Mesothelial cell of epicardium (in vitro differentiated cells): ENCODE results near the gene THUMPD3. TPM values are rescaled to one million over a fixed set of nuclear protein-coding genes. Genes with fewer than 3 reads are reported as not detected.

Experiments
- DNase-seq, 2 experiments: peaks; one replicate each; pipeline ENCODE4 v3.0.0; 2021; ENCODE audit warnings: low spot score in 2 of 2; ENCODE audit not compliant: unreplicated experiment in 2 of 2
- H3K27ac Mint-ChIP-seq: 2 replicates; pipeline ENCODE4 v1.8.0; 2021; ENCODE audit warnings: mixed read lengths
- H3K27me3 Mint-ChIP-seq: 2 replicates; pipeline ENCODE4 v1.8.0; 2021; ENCODE audit warnings: low read depth, mixed read lengths
- H3K36me3 Mint-ChIP-seq: 2 replicates; pipeline ENCODE4 v1.8.0; 2021; ENCODE audit warnings: mixed read lengths
- H3K4me1 Mint-ChIP-seq: 2 replicates; pipeline ENCODE4 v1.8.0; 2021; ENCODE audit warnings: mixed read lengths
- H3K4me3 Mint-ChIP-seq: 2 replicates; pipeline ENCODE4 v1.8.0; 2021; ENCODE audit warnings: mild to moderate bottlenecking, moderate library complexity, mixed read lengths
- H3K9me3 Mint-ChIP-seq: 2 replicates; pipeline ENCODE4 v1.8.0; 2021; ENCODE audit warnings: mixed read lengths
- total RNA-seq: library from RNA; stranded (reverse); gene quantifications from 3 replicates; pipeline ENCODE4 v1.2.1, GENCODE V29; 2021
- TF ChIP-seq, protein P1 (sequence below): fragments of 200-600 bp; sonication (generic); IDR thresholded peaks from one replicate; pipeline ENCODE4 v1.5.0; 2021; ENCODE audit warnings: antibody characterized with exemption; ENCODE audit not compliant: unreplicated experiment

THUMPD3 gene
- 62.1 to 72.7 TPM (median 63.2 TPM) in 3 replicates for total RNA-seq

- TF ChIP-seq, protein P1, sequence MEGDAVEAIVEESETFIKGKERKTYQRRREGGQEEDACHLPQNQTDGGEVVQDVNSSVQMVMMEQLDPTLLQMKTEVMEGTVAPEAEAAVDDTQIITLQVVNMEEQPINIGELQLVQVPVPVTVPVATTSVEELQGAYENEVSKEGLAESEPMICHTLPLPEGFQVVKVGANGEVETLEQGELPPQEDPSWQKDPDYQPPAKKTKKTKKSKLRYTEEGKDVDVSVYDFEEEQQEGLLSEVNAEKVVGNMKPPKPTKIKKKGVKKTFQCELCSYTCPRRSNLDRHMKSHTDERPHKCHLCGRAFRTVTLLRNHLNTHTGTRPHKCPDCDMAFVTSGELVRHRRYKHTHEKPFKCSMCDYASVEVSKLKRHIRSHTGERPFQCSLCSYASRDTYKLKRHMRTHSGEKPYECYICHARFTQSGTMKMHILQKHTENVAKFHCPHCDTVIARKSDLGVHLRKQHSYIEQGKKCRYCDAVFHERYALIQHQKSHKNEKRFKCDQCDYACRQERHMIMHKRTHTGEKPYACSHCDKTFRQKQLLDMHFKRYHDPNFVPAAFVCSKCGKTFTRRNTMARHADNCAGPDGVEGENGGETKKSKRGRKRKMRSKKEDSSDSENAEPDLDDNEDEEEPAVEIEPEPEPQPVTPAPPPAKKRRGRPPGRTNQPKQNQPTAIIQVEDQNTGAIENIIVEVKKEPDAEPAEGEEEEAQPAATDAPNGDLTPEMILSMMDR: no peak
- peaks cover 15% of the 10 kb centered on the region for H3K4me1 Mint-ChIP-seq
- peaks cover 7% of the 10 kb centered on the region for H3K9me3 Mint-ChIP-seq
- peak within 1 kb of the TSS; percentile 99 for H3K27ac Mint-ChIP-seq
- H3K27me3 Mint-ChIP-seq: no peaks in the 10 kb centered on the region
- peak; percentile 69 to 86 for DNase-seq
- H3K36me3 Mint-ChIP-seq: peaks cover 6% of the 10 kb centered on the region
- peak within 1 kb of the TSS; percentile 87 for H3K4me3 Mint-ChIP-seq
Measured at GRCh38 chr3:9362731-9363530, at the start of gene THUMPD3. TSS of gene THUMPD3 (plus strand) at chr3:9363054. CDS start at chr3:9365069, 2,015 bp downstream.

- no peaks in the 10 kb centered on the region for H3K9me3 Mint-ChIP-seq
- peaks cover 46% of the 10 kb centered on the region for H3K4me1 Mint-ChIP-seq
- DNase-seq: no peak
- no peak overlapping the region for H3K27ac Mint-ChIP-seq
- TF ChIP-seq, protein P1: no peak
- H3K36me3 Mint-ChIP-seq: no peaks in the 10 kb centered on the region
- no peak overlapping the region for H3K4me3 Mint-ChIP-seq
- H3K27me3 Mint-ChIP-seq: no peaks in the 10 kb centered on the region
Measured at GRCh38 chr3:9314796-9315195, 48.1 kb upstream of the THUMPD3 start.

- Mint-ChIP-seq H3K27me3 (no peaks in the 10 kb centered on the region), H3K9me3 (peaks cover 4% of the 10 kb centered on the region), H3K4me3 (peak overlapping the region; percentile 26), H3K36me3 (no peaks in the 10 kb centered on the region), H3K4me1 (peaks cover 36% of the 10 kb centered on the region), H3K27ac (peak overlapping the region; percentile 96)
- no peak for DNase-seq
- TF ChIP-seq, protein P1: no peak
Measured at GRCh38 chr3:9316881-9317361, 45.9 kb upstream of the THUMPD3 start.

DNA sequence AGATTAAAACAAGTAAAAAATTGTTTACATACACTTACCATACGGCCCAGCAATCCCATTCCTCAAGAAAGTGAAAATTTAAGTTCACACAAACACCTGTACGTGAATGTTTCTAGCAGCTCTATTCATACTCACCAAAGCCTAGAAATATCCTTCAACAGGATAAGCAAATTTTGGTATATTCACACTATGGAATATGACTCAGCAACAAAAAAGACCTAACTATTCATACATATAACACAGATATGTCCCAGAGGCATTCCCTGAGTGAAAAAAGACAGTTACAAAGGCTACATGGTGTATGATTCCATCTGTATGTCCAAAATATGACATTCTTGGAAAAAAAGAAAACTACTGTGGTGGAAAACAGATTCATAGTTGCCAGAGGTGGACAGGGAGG lies 40.1 kb upstream of the THUMPD3 start:
- TF ChIP-seq, protein P1: no peak
- H3K27me3 Mint-ChIP-seq: no peaks in the 10 kb centered on the region
- no peak overlapping the region for H3K27ac Mint-ChIP-seq
- H3K9me3 Mint-ChIP-seq: peaks cover 14% of the 10 kb centered on the region
- H3K4me1 Mint-ChIP-seq: peaks cover 7% of the 10 kb centered on the region
- peaks cover 10% of the 10 kb centered on the region for H3K36me3 Mint-ChIP-seq
- H3K4me3 Mint-ChIP-seq: no peak overlapping the region
- DNase-seq: no peak

DNA sequence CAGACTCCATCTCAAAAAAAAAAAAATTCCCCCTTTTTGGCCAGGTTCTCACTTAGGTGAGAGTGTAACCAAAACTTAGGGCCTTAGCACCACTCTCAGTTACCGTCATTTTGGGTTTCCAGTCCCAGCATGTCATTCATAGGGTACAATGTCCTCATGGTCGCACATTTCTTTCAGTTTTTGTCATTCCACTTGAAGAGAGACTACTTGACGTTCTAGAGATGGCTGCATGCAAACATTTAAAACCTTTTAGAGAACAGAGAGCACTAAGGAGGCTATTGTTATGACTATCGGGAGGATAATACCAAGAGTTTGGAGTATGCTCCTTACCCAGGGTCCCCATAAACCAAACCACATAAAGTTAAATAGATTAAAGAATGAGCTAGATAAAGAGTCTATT lies 37.9 kb upstream of the THUMPD3 start:
- peaks cover 18% of the 10 kb centered on the region for H3K36me3 Mint-ChIP-seq
- peaks cover 14% of the 10 kb centered on the region for H3K9me3 Mint-ChIP-seq

More for the DNA sequence above, 37.9 kb upstream of the THUMPD3 start:
- TF ChIP-seq, protein P1: no peak
- no peak overlapping the region for H3K4me3 Mint-ChIP-seq
- no peak overlapping the region for H3K27ac Mint-ChIP-seq
- H3K27me3 Mint-ChIP-seq: no peaks in the 10 kb centered on the region
- no peak for DNase-seq
- peaks cover under 1% of the 10 kb centered on the region for H3K4me1 Mint-ChIP-seq
